T-helper 22 cell (primary cell): ENCODE measurements around the gene PLA2R1.

Experiments
- DNase-seq: peaks from one replicate; pipeline ENCODE4 v3.0.0-alpha.2; 2020; ENCODE audit warnings: low read depth

Gene PLA2R1

DNA sequence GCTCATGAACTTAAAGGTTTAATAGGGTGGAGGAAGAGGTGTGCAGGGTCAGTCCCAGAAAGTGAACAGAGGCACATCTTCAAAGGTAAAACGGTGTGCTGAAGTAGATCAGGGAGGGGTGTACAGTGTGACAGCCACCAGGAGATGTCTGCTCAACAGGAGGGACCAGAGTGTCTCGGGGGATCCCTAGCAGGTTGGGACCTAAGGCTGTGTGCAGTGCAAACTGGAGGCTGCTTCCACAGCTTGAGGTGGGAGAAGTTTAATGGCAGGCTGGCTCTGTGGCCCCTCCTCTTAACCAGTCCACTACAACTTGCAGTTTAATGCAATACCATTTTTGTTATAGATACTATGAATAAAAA lies 33.2 kb downstream of the PLA2R1 start:
- no peak for DNase-seq

DNA sequence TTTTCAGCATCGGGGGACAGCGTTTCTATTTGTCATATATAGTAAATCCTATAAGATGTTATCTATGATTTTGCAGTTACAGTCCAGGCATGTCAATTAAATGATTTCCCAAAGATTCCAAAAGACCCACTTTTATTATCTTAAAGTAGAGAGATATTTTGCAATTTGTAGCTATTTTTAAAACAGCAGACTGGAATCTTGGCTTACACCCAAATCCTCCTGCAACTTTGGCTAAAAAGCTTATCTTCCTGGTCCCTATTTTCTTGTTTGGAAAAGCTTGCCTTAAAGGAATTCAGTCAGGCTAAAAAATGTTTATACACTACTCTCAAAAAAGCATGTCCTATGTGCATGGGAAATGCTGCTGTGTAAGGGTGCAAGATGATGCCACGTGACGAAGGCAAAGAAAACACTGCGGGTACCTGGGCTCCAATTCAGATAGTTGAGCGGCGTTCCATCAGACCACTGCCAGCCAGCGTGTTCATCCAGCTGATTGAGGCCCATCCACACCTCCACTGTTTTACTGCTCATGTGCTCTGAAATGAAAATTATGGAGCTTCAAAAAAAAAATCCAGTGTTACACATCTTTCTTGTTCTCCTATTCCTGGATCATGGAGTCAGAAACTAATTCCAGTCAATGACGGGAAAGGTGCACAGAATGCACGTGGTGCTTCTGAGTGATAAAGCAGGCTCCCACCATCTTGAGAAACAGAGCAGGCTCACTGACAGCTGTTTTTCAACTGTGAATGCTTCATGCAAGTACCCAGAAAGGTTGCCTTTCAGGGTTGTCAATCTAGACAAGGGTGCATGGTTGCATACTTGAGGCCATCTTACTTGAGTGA lies 33.8 kb downstream of the PLA2R1 start:
- no peak for DNase-seq

DNA sequence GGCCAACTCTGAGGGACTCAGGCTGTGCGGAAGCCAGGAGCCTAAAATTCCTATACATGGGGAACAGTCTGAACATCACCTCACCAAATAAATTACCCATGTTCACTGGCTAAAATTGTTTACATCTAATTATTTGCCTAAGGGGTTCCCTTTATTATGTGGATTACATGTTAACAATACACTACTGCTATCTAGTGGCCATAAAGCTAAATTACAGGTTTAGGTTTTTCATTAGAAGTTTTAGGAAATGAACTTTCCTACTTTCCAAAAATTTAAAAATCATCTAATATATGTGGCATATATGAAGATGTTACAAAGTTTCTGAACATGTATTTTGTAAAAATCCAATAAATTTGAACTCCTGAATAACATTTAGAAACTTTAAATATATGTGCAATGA lies 40.3 kb downstream of the PLA2R1 start:
- no peak for DNase-seq

- no peak for DNase-seq
Measured at GRCh38 chr2:160019374-160020090, 42.9 kb downstream of the PLA2R1 start.

DNA sequence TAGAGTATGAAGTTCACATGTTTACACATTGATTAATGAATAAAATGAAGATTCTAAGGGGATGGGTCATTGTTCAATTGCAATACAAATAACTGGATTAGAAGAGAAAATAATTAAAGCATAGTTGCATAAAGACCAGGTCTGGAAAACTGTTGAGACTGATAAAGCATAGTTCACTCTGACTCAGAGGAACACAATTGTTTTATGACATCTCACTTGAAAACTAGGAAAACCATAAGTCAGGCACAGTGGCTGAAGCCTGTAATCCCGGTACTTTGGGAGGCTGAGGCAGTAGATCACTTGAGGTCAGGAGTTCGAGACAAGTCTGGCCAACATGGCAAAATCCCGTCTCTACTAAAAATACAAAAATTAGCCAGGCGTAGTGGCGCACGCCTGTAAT lies 46.7 kb downstream of the PLA2R1 start:
- no peak for DNase-seq

DNA sequence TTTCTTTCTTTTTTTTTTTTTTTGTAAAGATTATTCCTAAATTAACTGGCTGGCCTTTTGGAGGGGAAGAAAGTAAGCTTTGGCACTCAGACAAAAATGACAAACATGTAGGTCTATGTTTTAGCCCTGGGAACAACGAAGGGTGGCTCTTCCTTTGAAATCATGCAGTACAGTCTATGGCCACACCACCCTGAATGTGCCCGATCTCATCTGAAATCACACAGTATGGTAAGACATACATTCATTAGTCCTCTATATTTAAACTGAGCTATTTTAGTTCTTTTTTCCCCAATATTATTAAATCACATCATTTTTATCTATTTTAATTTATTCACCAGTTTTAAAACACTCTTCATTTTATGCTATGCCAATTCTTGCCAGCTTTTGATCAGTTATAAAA lies 48.2 kb downstream of the PLA2R1 start:
- DNase-seq = no peak

DNA sequence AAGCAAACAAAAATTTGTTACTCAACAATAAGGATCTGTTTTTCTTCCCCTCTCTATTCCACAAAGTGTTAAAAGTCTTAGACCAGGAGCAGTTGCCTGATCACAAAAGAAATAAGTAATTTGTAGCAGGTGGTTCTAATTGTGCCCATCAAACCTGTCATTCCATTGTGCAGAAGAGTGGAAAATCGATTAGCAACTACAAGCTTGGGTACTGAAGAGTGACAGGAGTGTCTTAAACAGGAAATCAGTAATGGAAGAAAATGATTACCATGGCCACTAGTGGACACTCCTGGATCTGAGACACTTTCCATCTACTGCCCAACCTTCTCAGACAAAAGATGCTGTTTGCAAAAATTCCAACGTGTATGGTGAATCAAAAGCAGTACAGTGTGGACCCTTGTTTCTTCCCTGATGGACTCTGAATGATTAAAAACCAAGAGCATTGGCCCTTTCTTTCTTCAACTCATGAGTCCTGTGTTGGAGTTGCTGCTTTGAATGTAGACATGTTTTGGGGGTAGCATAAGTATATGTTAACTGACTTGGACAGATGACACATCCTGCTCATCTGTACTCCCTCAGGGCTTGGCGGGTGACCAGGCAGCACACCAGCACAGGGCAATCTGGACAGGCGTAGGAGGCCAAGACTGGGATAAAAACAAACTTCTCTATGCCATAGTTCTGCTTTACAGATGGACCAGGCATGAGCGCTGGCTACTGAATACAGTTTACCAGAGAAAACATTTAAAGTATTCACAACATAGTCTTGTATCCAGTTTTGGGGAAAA lies 51.9 kb downstream of the PLA2R1 start:
- no peak for DNase-seq

DNA sequence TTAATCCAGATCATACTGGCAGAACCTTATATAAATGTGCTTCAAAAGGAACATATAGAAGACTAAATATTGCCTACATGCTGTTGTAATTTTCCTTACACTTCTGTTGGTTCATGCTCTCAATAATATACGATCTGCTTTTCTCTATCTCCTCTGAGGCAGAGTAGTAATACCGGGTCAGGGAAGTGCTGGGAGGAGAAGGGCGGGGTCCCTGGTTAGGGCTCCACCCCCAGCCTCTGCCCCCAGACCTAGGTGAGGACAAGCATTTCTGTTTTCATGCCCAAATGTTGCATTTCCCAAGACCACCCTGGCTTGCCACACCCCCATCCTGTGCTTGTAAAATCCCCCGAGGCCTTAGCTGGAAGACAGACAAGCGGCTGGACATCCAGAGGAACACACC lies 55.3 kb downstream of the PLA2R1 start:
- no peak for DNase-seq

GRCh38 chr2:160006475-160006874 lies 55.9 kb downstream of the PLA2R1 start:
- no peak for DNase-seq

DNA sequence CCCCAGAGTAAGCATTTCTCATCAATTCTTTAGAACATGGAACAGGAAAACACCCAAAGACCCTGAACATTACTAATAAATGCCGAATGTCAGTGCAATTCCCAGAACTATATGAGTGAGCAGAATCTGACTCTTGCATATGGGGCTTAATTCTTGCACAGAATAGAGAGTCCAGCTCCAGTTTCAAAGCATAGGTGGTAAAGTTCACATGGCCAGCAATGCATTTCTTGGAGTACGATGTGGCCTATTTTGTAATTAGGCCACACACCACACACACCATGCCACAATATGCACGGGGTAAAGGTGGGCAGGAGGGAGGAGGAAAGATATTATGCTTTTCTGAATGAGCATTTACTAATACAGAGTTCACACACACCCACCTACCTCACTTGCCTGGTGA lies 56.5 kb downstream of the PLA2R1 start:
- DNase-seq = no peak

DNA sequence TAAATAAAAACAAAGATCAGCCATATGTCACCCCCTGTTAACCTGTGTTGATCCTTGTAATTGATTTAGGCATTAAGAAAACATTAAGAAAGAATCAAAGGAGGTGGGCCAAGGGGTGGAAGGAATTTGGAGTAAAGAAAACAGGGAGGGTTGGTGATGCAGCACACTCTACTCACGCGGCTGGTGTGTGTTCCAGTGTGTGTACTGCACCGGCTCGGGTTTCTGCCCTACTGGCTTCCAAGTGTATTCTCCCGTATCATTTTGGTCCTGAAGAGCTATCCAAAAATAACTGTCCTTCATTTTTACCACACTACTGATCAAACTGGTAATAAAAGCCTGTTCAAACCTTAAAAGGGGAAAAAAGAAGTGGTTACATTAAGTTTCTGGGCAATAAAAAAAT lies 56.9 kb downstream of the PLA2R1 start:
- DNase-seq = no peak

GRCh38 chr2:159998961-159999360 lies 63.5 kb downstream of the PLA2R1 start:
- no peak for DNase-seq

GRCh38 chr2:159998243-159998642 lies 64.2 kb downstream of the PLA2R1 start:
- no peak for DNase-seq

GRCh38 chr2:159996792-159997546 lies 65.4 kb downstream of the PLA2R1 start:
- no peak for DNase-seq

DNA sequence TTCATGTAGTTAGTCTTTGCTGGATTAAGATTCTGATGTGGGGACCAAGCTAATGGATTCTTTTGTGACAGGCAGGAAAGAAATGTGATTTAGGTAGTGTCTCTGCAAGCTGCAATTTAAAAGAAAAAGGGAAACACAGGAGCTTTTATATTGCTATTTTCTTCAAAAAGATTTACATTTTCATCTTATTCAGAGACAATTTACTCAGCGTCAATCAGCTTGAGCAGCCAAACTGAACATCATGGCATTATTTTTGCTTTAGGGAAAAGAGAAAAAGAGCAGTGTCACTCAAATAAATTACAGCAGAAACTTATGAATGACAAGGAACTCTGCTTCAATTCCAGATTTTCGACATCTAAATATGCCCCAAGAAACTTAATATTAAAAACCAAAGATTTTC lies 67.4 kb downstream of the PLA2R1 start:
- no peak for DNase-seq

DNA sequence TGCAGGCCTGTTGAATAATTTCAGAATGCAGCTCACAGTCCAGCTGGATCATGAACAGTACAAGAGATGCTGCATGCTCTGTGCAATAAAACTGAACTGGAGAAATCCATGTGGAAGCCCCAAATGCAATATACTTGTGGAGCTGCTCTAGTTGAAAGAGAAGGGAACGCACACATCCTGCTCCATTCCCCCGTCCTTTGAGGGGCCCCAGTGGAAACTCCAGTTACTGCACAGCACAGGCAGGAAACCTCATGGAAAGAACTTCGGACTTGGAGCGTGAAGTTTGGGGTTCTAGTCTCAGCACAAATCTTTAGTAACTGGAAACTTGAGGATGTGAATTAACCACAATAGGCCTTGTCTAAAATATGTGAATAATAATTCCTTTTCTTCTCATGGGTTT lies 73.2 kb downstream of the PLA2R1 start:
- no peak for DNase-seq

GRCh38 chr2:159988412-159988970 lies 73.9 kb downstream of the PLA2R1 start:
- DNase-seq = no peak

- DNase-seq = no peak
Measured at GRCh38 chr2:159987181-159987580, 75.2 kb downstream of the PLA2R1 start.

GRCh38 chr2:159985656-159986055 lies 76.8 kb downstream of the PLA2R1 start:
- DNase-seq = no peak

DNA sequence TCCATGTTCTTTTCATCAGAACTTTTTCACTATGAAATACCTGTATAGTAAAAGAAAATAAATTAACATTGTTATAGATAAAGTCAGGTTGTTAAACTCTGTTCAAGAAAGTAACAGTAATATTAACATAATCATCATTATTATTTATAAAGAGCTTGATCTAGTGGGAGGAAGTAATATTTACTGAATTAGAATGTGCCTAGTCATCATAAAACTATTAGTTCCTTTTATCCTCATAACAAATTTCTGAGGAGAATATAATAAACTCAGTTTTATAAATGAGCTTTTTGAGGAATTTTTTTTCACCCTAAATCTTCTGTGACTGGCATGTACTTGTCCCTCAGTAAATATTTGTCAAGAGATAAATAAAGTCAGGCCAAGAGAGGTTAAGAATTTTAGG lies 78.4 kb downstream of the PLA2R1 start:
- DNase-seq = no peak

DNA sequence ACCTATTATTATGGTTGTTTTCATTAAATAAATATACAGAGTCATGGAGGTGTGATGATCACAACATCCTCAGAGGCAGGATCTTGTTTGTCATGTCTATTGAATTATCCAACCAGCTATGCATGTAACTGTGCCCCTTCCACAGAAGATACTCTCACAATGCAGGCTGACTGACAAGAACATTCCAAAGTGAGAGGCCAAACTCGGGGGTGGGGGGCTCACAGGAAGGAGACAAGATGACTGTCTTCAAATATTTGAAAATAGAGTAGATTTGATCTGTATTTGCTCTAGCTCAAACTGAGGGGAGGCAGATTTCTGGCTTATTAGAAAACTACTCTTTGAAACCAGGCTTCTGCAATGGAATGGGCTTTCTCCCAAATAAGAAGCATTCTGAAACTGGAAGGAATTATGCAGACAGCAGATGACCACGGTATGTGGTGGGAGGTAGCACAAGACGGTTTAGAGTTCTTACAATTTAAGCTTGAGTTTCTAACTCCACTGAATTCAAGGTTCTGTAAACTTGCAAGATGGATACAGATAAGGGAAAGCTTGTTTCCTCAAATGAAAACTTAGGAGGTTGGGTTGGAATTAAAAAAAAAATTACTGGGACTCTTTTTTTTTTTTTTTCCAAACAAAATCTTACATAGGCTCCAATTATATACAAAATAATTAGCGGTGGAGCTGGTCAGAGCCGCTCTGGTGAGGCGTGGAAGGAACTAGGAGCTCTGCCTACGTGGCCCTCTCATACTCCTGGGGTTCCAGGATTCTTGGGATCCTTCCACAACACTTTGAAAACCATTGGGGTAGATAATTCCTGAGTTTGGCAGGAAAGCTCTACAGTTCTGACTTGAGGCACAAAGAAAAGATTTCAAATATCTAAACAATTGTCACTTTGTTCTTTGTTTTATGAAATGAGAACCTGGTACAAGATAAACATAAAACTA lies 79.3 kb downstream of the PLA2R1 start:
- DNase-seq = no peak
